Liver (tissue), 3 donors: ENCODE results near the gene INHBB.

Source experiments
- FOXA2 ChIP-seq: IDR thresholded peaks from 2 replicates; pipeline ENCODE4 v1.6.1; 2016; ENCODE audit warnings: antibody characterized with exemption
- RAD21 ChIP-seq, 2 donors: IDR thresholded peaks; 2 replicates each; pipeline ENCODE4 v1.6.1; 2016; ENCODE audit warnings: antibody characterized with exemption in 2 of 2, mild to moderate bottlenecking in 2 of 2
- REST ChIP-seq: IDR thresholded peaks from 2 replicates; pipeline ENCODE4 v1.6.1; 2016; ENCODE audit warnings: antibody characterized with exemption, mild to moderate bottlenecking
- RXRA ChIP-seq, 2 donors: IDR thresholded peaks; 2 replicates each; pipeline ENCODE4 v1.6.1; 2017 to 2018; ENCODE audit warnings: antibody characterized with exemption in 2 of 2, mild to moderate bottlenecking in 1 of 2
- SP1 ChIP-seq: IDR thresholded peaks from 2 replicates; pipeline ENCODE4 v1.6.1; 2018; ENCODE audit warnings: antibody characterized with exemption, mild to moderate bottlenecking
- TF ChIP-seq, protein P1 (sequence below): fragments of 150-350 bp; IDR thresholded peaks from 2 replicates; pipeline ENCODE4 v1.5.1; 2017; ENCODE audit warnings: improper control_type of control experiment, low read depth, low read length; ENCODE audit not compliant: missing input control
- TF ChIP-seq, protein P2 (sequence below): IDR thresholded peaks from 2 replicates; pipeline ENCODE4 v1.6.1; 2016; ENCODE audit warnings: antibody characterized with exemption
- donor health status: healthy.
- donor health status: healthy.

- no peak for TF ChIP-seq REST
- TF ChIP-seq RAD21 (IDR thresholded peaks at IDR 0.05): no peak
- TF ChIP-seq, protein P1, sequence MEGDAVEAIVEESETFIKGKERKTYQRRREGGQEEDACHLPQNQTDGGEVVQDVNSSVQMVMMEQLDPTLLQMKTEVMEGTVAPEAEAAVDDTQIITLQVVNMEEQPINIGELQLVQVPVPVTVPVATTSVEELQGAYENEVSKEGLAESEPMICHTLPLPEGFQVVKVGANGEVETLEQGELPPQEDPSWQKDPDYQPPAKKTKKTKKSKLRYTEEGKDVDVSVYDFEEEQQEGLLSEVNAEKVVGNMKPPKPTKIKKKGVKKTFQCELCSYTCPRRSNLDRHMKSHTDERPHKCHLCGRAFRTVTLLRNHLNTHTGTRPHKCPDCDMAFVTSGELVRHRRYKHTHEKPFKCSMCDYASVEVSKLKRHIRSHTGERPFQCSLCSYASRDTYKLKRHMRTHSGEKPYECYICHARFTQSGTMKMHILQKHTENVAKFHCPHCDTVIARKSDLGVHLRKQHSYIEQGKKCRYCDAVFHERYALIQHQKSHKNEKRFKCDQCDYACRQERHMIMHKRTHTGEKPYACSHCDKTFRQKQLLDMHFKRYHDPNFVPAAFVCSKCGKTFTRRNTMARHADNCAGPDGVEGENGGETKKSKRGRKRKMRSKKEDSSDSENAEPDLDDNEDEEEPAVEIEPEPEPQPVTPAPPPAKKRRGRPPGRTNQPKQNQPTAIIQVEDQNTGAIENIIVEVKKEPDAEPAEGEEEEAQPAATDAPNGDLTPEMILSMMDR: no peak
- no peak for TF ChIP-seq RXRA (IDR thresholded peaks at IDR 0.05)
- no peak for TF ChIP-seq SP1
- no peak for TF ChIP-seq FOXA2
- TF ChIP-seq, protein P2, sequence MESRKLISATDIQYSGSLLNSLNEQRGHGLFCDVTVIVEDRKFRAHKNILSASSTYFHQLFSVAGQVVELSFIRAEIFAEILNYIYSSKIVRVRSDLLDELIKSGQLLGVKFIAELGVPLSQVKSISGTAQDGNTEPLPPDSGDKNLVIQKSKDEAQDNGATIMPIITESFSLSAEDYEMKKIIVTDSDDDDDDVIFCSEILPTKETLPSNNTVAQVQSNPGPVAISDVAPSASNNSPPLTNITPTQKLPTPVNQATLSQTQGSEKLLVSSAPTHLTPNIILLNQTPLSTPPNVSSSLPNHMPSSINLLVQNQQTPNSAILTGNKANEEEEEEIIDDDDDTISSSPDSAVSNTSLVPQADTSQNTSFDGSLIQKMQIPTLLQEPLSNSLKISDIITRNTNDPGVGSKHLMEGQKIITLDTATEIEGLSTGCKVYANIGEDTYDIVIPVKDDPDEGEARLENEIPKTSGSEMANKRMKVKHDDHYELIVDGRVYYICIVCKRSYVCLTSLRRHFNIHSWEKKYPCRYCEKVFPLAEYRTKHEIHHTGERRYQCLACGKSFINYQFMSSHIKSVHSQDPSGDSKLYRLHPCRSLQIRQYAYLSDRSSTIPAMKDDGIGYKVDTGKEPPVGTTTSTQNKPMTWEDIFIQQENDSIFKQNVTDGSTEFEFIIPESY: no peak
Measured at GRCh38 chr2:120305937-120306490, 39.9 kb upstream of the INHBB start.
